Natural killer cell (primary cell): ENCODE data around the gene TMEM120B. TPM values are rescaled to one million over a fixed set of nuclear protein-coding genes. Genes with fewer than 3 reads are reported as not detected.

Experiments used
- ATAC-seq, 3 donors: fragments of 150-1000 bp in 2 of 3; fragments of 200-7000 bp in 1 of 3; cut with Tn5 transposase; 1 replicate in 1 of 3; 2 replicates in 2 of 3; pipeline ENCODE4 v1.10.0; 2021; ENCODE audit warnings: mild to moderate bottlenecking in 2 of 3, moderate library complexity in 2 of 3
- DNase-seq, 2 donors: peaks; one replicate each; pipeline versions ENCODE4 v3.0.0 to v3.0.0-alpha.2; 2013 to 2021; ENCODE audit warnings: mixed read lengths in 1 of 2
- H3K27ac ChIP-seq: one replicate; pipeline ENCODE4 v1.5.1; 2013; ENCODE audit warnings: mild to moderate bottlenecking, low read length
- H3K27me3 ChIP-seq: one replicate; pipeline ENCODE4 v1.6.1; 2013; ENCODE audit warnings: low read length; ENCODE audit not compliant: control insufficient read depth, insufficient read depth
- H3K36me3 ChIP-seq: one replicate; pipeline ENCODE4 v1.6.1; 2013; ENCODE audit warnings: low read length; ENCODE audit not compliant: control insufficient read depth, insufficient read depth
- H3K4me1 ChIP-seq: one replicate; pipeline ENCODE4 v1.6.1; 2013; ENCODE audit warnings: low read length; ENCODE audit not compliant: control insufficient read depth, insufficient read depth
- H3K4me3 ChIP-seq: one replicate; pipeline ENCODE4 v1.5.1; 2013; ENCODE audit warnings: low read length
- H3K9me3 ChIP-seq: one replicate; pipeline ENCODE4 v1.6.1; 2013; ENCODE audit warnings: low read length; ENCODE audit not compliant: control insufficient read depth, insufficient read depth
- H3K27ac Mint-ChIP-seq, 2 donors: one replicate each; pipeline ENCODE4 v1.8.0; 2022; ENCODE audit warnings: mild to moderate bottlenecking in 2 of 2, mixed read lengths in 2 of 2, moderate library complexity in 1 of 2
- H3K27me3 Mint-ChIP-seq, 2 donors: one replicate each; pipeline ENCODE4 v1.8.0; 2022; ENCODE audit warnings: low read depth in 2 of 2, mixed read lengths in 2 of 2
- H3K36me3 Mint-ChIP-seq: one replicate; pipeline ENCODE4 v1.8.0; 2022; ENCODE audit warnings: mixed read lengths
- H3K4me1 Mint-ChIP-seq, 2 donors: one replicate each; pipeline ENCODE4 v1.8.0; 2022; ENCODE audit warnings: mixed read lengths in 2 of 2
- H3K4me3 Mint-ChIP-seq: one replicate; pipeline ENCODE4 v1.8.0; 2022; ENCODE audit warnings: mild to moderate bottlenecking, moderate library complexity, mixed read lengths
- H3K9me3 Mint-ChIP-seq, 2 donors: one replicate each; pipeline ENCODE4 v1.8.0; 2022; ENCODE audit warnings: mixed read lengths in 2 of 2
- WGBS: methylation state at CpG from one replicate; pipeline ENCODE4 v1.1.7; 2013; ENCODE audit warnings: missing lambda C conversion rate; ENCODE audit not compliant: insufficient coverage; 5-methylcytosine and 5-hydroxymethylcytosine counted together
- intact Hi-C: fragments of 100-400 bp; cut with micrococcal nuclease; formaldehyde crosslinking; loops from one replicate; pipeline ENCODE4 v1.14.2; 2022
- total RNA-seq, 4 donors: library from RNA; stranded (reverse); fragments of 120-200 nt in 1 of 4; gene quantifications; one replicate each; pipeline versions ENCODE4 v1.2.3 to v1.2.4, GENCODE V29; 2013 to 2022
- TF ChIP-seq, protein P1 (sequence below): fragments of 200-600 bp; IDR thresholded peaks from one replicate; pipeline ENCODE4 v1.8.0; 2022; ENCODE audit warnings: antibody characterized with exemption

Gene TMEM120B
- total RNA-seq, 3 donors from 2014 or later (not counting 1 experiment from before 2014, with no cell fraction given): 6.3 to 8.4 (median 7.9) TPM

DNA sequence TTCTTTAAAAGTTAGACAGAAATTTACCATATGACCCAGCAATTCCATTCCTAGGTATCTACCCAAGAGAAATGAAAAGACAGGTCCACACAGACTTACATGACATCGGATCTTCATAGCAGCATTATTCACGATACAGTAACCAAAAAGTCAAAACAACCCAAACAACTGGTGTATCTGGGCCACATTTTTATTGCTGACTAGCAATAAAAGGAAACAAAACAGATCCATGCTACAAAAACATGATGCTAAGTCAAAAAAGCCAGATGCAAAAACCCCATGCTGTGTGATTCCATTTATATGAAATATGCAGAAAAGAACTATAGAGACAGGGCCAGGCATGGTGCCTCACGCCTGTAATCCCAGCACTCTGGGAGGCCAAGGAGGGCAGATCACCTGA is 12.9 kb downstream of the TMEM120B start:
- Mint-ChIP-seq H3K4me1 (no peaks in the 10 kb centered on the region), H3K27ac (no peak overlapping the region), H3K27me3 (no peaks in the 10 kb centered on the region), H3K36me3 (no peaks in the 10 kb centered on the region), H3K4me3 (no peak overlapping the region), H3K9me3 (no peaks in the 10 kb centered on the region)
- Histone ChIP-seq H3K4me1 (no peaks in the 10 kb centered on the region), H3K27me3 (no peaks in the 10 kb centered on the region), H3K36me3 (no peaks in the 10 kb centered on the region), H3K27ac (no peak overlapping the region), H3K4me3 (no peak overlapping the region), H3K9me3 (no peaks in the 10 kb centered on the region)
- ATAC-seq: no peak
- TF ChIP-seq, protein P1, sequence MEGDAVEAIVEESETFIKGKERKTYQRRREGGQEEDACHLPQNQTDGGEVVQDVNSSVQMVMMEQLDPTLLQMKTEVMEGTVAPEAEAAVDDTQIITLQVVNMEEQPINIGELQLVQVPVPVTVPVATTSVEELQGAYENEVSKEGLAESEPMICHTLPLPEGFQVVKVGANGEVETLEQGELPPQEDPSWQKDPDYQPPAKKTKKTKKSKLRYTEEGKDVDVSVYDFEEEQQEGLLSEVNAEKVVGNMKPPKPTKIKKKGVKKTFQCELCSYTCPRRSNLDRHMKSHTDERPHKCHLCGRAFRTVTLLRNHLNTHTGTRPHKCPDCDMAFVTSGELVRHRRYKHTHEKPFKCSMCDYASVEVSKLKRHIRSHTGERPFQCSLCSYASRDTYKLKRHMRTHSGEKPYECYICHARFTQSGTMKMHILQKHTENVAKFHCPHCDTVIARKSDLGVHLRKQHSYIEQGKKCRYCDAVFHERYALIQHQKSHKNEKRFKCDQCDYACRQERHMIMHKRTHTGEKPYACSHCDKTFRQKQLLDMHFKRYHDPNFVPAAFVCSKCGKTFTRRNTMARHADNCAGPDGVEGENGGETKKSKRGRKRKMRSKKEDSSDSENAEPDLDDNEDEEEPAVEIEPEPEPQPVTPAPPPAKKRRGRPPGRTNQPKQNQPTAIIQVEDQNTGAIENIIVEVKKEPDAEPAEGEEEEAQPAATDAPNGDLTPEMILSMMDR: no peak
- WGBS: 91% methylated on average over 3 of the region's 3 CpGs
- intact Hi-C loops: no loop called here
- DNase-seq: no peak

DNA sequence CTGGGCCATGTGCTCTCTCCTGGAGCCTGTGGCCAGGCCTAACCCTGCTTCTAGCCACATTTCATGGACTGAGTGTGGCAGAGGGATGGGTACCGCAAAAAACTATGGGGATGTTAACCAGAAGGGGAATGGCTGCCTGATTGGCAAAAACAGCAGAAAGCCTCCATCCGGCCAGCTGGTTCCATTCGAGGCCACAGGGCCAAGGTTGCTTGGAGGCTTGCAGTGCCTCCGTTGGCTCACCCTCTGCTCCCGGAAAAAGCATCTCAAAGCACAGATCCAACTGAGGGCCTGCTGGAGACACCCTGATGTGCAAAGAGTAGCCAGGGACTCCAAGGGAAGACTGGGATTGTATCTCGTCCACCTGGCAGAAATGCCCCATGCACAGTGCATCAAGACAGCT is 16.5 kb downstream of the TMEM120B start:
- H3K4me3 Mint-ChIP-seq: no peak overlapping the region
- Histone ChIP-seq H3K4me1 (no peaks in the 10 kb centered on the region), H3K36me3 (no peaks in the 10 kb centered on the region), H3K27me3 (no peaks in the 10 kb centered on the region), H3K27ac (no peak overlapping the region), H3K4me3 (no peak overlapping the region), H3K9me3 (no peaks in the 10 kb centered on the region)
- no peaks in the 10 kb centered on the region for H3K9me3 Mint-ChIP-seq
- TF ChIP-seq, protein P1: no peak
- H3K4me1 Mint-ChIP-seq: no peaks in the 10 kb centered on the region
- 85% methylated on average over 6 of the region's 6 CpGs for WGBS
- H3K36me3 Mint-ChIP-seq: no peaks in the 10 kb centered on the region
- ATAC-seq (no peak), DNase-seq (no peak)
- H3K27ac Mint-ChIP-seq: no peak overlapping the region
- no peaks in the 10 kb centered on the region for H3K27me3 Mint-ChIP-seq
- intact Hi-C loops: no loop called here

DNA sequence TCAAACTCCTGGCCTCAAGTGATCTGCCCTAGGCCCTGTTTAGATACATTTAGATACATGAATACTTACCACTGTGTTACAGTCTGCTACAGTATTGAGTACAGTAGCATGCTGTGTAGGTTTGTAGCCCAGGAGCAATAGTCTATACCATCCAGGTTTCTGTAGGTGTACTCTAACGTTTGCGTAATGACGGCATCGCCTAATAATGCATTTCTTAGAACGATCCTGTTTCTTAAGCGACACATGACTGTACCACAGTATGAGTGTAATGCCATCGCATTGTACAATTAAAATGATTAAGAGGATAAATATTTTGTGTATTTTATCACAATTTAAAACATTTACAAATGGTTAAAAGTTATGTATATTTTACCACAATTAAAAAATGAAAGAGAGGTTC is 18.9 kb downstream of the TMEM120B start:
- no peaks in the 10 kb centered on the region for H3K4me1 ChIP-seq
- Mint-ChIP-seq H3K27ac (no peak overlapping the region), H3K4me3 (no peak overlapping the region), H3K4me1 (no peaks in the 10 kb centered on the region), H3K36me3 (no peaks in the 10 kb centered on the region), H3K27me3 (no peaks in the 10 kb centered on the region), H3K9me3 (no peaks in the 10 kb centered on the region)
- H3K27me3 ChIP-seq: no peaks in the 10 kb centered on the region
- no peak overlapping the region for H3K4me3 ChIP-seq
- no peak overlapping the region for H3K27ac ChIP-seq
- 94% methylated on average over 6 of the region's 7 CpGs for WGBS
- DNase-seq (no peak), ATAC-seq (no peak)
- TF ChIP-seq, protein P1: no peak
- intact Hi-C loops: no loop called here
- no peaks in the 10 kb centered on the region for H3K9me3 ChIP-seq
- H3K36me3 ChIP-seq: no peaks in the 10 kb centered on the region

DNA sequence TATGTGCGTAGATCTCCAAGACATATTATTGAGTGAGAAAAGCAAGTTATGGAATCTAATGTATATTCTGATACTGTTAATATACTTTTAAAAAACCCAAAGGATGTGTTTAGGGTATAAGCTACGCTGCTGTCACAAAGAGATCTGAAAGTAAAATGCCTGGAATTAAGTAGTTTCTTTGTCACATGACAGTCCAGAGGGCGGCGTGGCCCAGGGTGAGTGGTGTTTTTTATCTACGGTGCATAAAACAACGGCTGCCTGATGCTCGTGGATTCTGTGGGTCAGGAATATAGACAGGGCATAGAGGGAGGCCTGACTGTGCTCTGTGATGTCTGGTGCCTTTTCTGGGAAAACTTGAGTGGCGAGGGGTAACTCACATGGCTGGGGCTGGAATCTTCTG is 21.3 kb downstream of the TMEM120B start:
- Histone ChIP-seq H3K27me3 (no peaks in the 10 kb centered on the region), H3K4me3 (no peak overlapping the region), H3K36me3 (no peaks in the 10 kb centered on the region), H3K27ac (no peak overlapping the region), H3K4me1 (no peaks in the 10 kb centered on the region), H3K9me3 (no peaks in the 10 kb centered on the region)
- TF ChIP-seq, protein P1: no peak
- Mint-ChIP-seq H3K27ac (no peak overlapping the region), H3K4me3 (no peak overlapping the region), H3K36me3 (no peaks in the 10 kb centered on the region), H3K4me1 (no peaks in the 10 kb centered on the region), H3K27me3 (no peaks in the 10 kb centered on the region), H3K9me3 (no peaks in the 10 kb centered on the region)
- intact Hi-C loops: no loop called here
- 91% methylated on average over 8 of the region's 8 CpGs for WGBS
- DNase-seq (no peak), ATAC-seq (no peak)
